HG03103 (cell line): Measurements from ENCODE around the gene TMEM222.

Experiments
- ATAC-seq: cut with Tn5 transposase; IDR thresholded peaks from one replicate; pipeline ENCODE4 v1.9.1; 2021; ENCODE audit warnings: low read depth; ENCODE audit not compliant: unreplicated experiment

The TMEM222 gene

GRCh38 chr1:27339213-27339612 lies 17.2 kb downstream of the TMEM222 start:
- no peak for ATAC-seq

GRCh38 chr1:27341525-27342252 lies 19.7 kb downstream of the TMEM222 start, which contains the start of gene SYTL1:
Gene SYTL1 (plus strand): TSS chr1:27342022. CDS start chr1:27345335, 3,313 bp downstream.
- peak; percentile 53 for ATAC-seq

- no peak for ATAC-seq
Measured at GRCh38 chr1:27342391-27342777, 20.4 kb downstream of the TMEM222 start.

- no peak for ATAC-seq
Measured at GRCh38 chr1:27342778-27343638, 21.0 kb downstream of the TMEM222 start.

GRCh38 chr1:27343639-27344025 lies 21.7 kb downstream of the TMEM222 start:
- ATAC-seq = no peak

GRCh38 chr1:27345272-27345671 lies 23.3 kb downstream of the TMEM222 start:
- no peak for ATAC-seq

- no peak for ATAC-seq
Measured at GRCh38 chr1:27346357-27346756, 24.4 kb downstream of the TMEM222 start.

GRCh38 chr1:27346991-27347624 lies 25.1 kb downstream of the TMEM222 start:
- no peak for ATAC-seq

GRCh38 chr1:27348861-27349783 lies 27.2 kb downstream of the TMEM222 start:
- no peak for ATAC-seq

- ATAC-seq = no peak
Measured at GRCh38 chr1:27349784-27350662, 28.1 kb downstream of the TMEM222 start.

GRCh38 chr1:27350663-27351540 lies 28.9 kb downstream of the TMEM222 start:
- ATAC-seq = no peak

GRCh38 chr1:27351541-27352107 lies 29.7 kb downstream of the TMEM222 start:
- no peak for ATAC-seq

- ATAC-seq = no peak
Measured at GRCh38 chr1:27353166-27353565, 31.2 kb downstream of the TMEM222 start.

GRCh38 chr1:27353629-27354028 lies 31.7 kb downstream of the TMEM222 start:
- no peak for ATAC-seq

GRCh38 chr1:27355683-27356082 lies 33.7 kb downstream of the TMEM222 start:
- ATAC-seq = no peak

GRCh38 chr1:27356277-27356618 lies 34.3 kb downstream of the TMEM222 start:
- no peak for ATAC-seq

GRCh38 chr1:27356619-27357280 lies 34.8 kb downstream of the TMEM222 start:
- ATAC-seq = no peak
